ENCODE results near the gene NPPA.
"Not testable (repeated sequence)": the region's sequence is repeated elsewhere in the genome, so short reads cannot be mapped to it uniquely, and the experiment has no call there.

Gene NPPA

GRCh38 chr1:11847667-11848372, at the start of gene NPPA:
Gene NPPA (minus strand): TSS chr1:11847783. CDS start chr1:11847684, 99 bp downstream.
- Mint-ChIP-seq H3K36me3 (ENCODE audit: low read depth) (peaks cover 32% of the 10 kb centered on the region), H3K4me1 (peaks cover 23% of the 10 kb centered on the region)
- TF ChIP-seq CTCF (IDR thresholded peaks at IDR 0.05; ENCODE audit: unreplicated experiment in 3 of 3) = no peak

GRCh38 chr1:11894501-11894900, 46.9 kb upstream of the NPPA start:
- not testable (repeated sequence) for H3K4me3 Mint-ChIP-seq

More at GRCh38 chr1:11847667-11848372, at the start of gene NPPA:
- no peak within 1 kb of the TSS for H3K4me3 Mint-ChIP-seq
- H3K27ac Mint-ChIP-seq = no peak within 1 kb of the TSS
- H3K27me3 Mint-ChIP-seq (ENCODE audit: low read depth) = peaks cover 2% of the 10 kb centered on the region
- H3K9me3 Mint-ChIP-seq = no peaks in the 10 kb centered on the region

GRCh38 chr1:11893907-11894251, 46.3 kb upstream of the NPPA start:
- peak; percentile 76 to 77 (median 77) for TF ChIP-seq CTCF (IDR thresholded peaks at IDR 0.05; ENCODE audit: unreplicated experiment in 3 of 3)
- H3K36me3 Mint-ChIP-seq (ENCODE audit: low read depth) = no peaks in the 10 kb centered on the region
- H3K9me3 Mint-ChIP-seq = no peaks in the 10 kb centered on the region
- peaks cover 53% of the 10 kb centered on the region for H3K27me3 Mint-ChIP-seq (ENCODE audit: low read depth)
- no peak overlapping the region for H3K4me3 Mint-ChIP-seq
- no peaks in the 10 kb centered on the region for H3K4me1 Mint-ChIP-seq
- H3K27ac Mint-ChIP-seq = no peak overlapping the region

More at GRCh38 chr1:11894501-11894900, 46.9 kb upstream of the NPPA start:
- not testable (repeated sequence) for H3K36me3 Mint-ChIP-seq (ENCODE audit: low read depth); H3K4me1 Mint-ChIP-seq; H3K9me3 Mint-ChIP-seq; H3K27ac Mint-ChIP-seq
- H3K27me3 Mint-ChIP-seq (ENCODE audit: low read depth) = peaks cover 60% of the 10 kb centered on the region

GRCh38 chr1:11891433-11892186, 44.0 kb upstream of the NPPA start:
- Mint-ChIP-seq H3K27me3 (ENCODE audit: low read depth) (peaks cover 32% of the 10 kb centered on the region), H3K4me3 (no peak overlapping the region), H3K9me3 (no peaks in the 10 kb centered on the region), H3K27ac (no peak overlapping the region), H3K4me1 (no peaks in the 10 kb centered on the region), H3K36me3 (ENCODE audit: low read depth) (no peaks in the 10 kb centered on the region)
- no peak for TF ChIP-seq CTCF (IDR thresholded peaks at IDR 0.05; ENCODE audit: unreplicated experiment in 3 of 3)

GRCh38 chr1:11888877-11889208, 41.3 kb upstream of the NPPA start:
- H3K27me3 Mint-ChIP-seq (ENCODE audit: low read depth) = peaks cover 28% of the 10 kb centered on the region
- no peak for TF ChIP-seq CTCF (IDR thresholded peaks at IDR 0.05; ENCODE audit: unreplicated experiment in 3 of 3)
- no peaks in the 10 kb centered on the region for H3K4me1 Mint-ChIP-seq
- no peak overlapping the region for H3K4me3 Mint-ChIP-seq
- no peaks in the 10 kb centered on the region for H3K9me3 Mint-ChIP-seq
- H3K27ac Mint-ChIP-seq = no peak overlapping the region
- H3K36me3 Mint-ChIP-seq (ENCODE audit: low read depth) = no peaks in the 10 kb centered on the region

GRCh38 chr1:11888206-11888876, 40.8 kb upstream of the NPPA start:
- H3K36me3 Mint-ChIP-seq (ENCODE audit: low read depth) = no peaks in the 10 kb centered on the region
- no peak overlapping the region for H3K4me3 Mint-ChIP-seq
- TF ChIP-seq CTCF (IDR thresholded peaks at IDR 0.05; ENCODE audit: unreplicated experiment in 3 of 3) = no peak
- H3K4me1 Mint-ChIP-seq = no peaks in the 10 kb centered on the region
- H3K9me3 Mint-ChIP-seq = no peaks in the 10 kb centered on the region
- H3K27me3 Mint-ChIP-seq (ENCODE audit: low read depth) = peaks cover 27% of the 10 kb centered on the region
- no peak overlapping the region for H3K27ac Mint-ChIP-seq
